Cardiac fibroblast (primary cell): Measurements from ENCODE around the gene ZCCHC7.

Source experiments
- DNase-seq, 2 donors: peaks; one replicate each; pipeline versions ENCODE4 v3.0.0 to v3.0.0-alpha.2; 2010; ENCODE audit warnings: low read depth in 2 of 2
- H3K4me3 ChIP-seq, 2 donors: replicated peaks in 1 of 2; 1 replicate in 1 of 2; 2 replicates in 1 of 2; pipeline ENCODE4 v1.5.1; 2011; ENCODE audit warnings: low read depth in 2 of 2, low read length in 2 of 2, mild to moderate bottlenecking in 2 of 2, moderate library complexity in 1 of 2
- TF ChIP-seq, protein P1 (sequence below): IDR thresholded peaks from one replicate; pipeline ENCODE4 v1.5.1; 2011; ENCODE audit warnings: low read depth, mild to moderate bottlenecking, low read length, inconsistent platforms

ZCCHC7 gene

DNA sequence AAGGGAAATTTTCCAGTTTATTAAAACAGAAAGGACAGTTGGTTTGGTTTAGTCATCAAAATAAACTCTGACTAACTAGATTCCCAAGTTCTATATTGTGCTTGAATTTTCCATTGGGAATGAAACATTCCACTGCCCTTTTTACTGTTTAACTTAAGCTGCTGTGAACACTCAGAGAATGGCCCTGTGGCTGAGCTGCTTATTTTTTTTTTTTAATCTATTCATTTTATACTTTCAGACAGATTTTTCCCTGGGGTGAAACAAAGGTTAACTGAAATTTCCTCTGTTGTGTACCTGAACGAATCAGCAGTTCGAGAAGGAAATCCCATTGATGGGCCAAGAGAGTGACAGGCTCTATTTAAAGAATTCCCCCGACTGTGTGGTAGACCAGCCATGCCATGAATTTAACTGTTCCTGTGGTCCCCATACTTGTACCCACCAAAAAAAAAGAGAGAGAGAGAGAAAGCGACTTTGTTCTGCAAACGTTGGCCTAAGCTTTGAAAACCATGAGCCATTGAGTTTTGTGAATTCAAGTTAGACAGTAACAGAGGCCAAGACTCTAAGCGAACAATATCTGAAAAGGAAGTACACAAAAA is 163.5 kb downstream of the ZCCHC7 start:
- H3K4me3 ChIP-seq, result no peak overlapping the region
- TF ChIP-seq, protein P1, sequence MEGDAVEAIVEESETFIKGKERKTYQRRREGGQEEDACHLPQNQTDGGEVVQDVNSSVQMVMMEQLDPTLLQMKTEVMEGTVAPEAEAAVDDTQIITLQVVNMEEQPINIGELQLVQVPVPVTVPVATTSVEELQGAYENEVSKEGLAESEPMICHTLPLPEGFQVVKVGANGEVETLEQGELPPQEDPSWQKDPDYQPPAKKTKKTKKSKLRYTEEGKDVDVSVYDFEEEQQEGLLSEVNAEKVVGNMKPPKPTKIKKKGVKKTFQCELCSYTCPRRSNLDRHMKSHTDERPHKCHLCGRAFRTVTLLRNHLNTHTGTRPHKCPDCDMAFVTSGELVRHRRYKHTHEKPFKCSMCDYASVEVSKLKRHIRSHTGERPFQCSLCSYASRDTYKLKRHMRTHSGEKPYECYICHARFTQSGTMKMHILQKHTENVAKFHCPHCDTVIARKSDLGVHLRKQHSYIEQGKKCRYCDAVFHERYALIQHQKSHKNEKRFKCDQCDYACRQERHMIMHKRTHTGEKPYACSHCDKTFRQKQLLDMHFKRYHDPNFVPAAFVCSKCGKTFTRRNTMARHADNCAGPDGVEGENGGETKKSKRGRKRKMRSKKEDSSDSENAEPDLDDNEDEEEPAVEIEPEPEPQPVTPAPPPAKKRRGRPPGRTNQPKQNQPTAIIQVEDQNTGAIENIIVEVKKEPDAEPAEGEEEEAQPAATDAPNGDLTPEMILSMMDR, result no peak
- DNase-seq, result peak; percentile 25 to 49

DNA sequence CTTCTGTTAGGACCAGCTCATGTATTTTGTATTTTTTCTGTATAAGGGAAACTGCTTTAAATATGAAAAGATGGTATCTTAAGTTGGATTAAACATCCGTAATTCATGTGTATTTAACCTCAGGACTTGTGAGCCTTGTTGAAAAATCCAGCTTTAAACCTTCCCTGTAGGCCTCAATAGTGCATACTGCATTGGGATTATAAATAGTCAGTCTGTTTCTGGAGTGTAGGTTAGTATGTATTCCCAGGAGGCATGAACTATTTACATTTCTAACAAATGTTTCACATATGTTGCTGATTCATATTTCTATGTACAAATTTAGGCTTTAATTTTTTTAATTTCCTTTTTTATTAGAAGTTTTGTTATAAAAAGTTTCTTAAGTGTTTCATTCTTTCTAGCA is 164.3 kb downstream of the ZCCHC7 start:
- peak in 1 of 2 donors; percentile 66 for DNase-seq
- TF ChIP-seq, protein P1, result no peak
- no peak overlapping the region for H3K4me3 ChIP-seq

- no peak for DNase-seq
- TF ChIP-seq, protein P1, result no peak
Measured at GRCh38 chr9:37286530-37287175, 166.3 kb downstream of the ZCCHC7 start.

GRCh38 chr9:37287317-37287716 is 166.9 kb downstream of the ZCCHC7 start:
- DNase-seq, result no peak
- TF ChIP-seq, protein P1, result no peak
- no peak overlapping the region for H3K4me3 ChIP-seq

More at GRCh38 chr9:37286530-37287175, 166.3 kb downstream of the ZCCHC7 start:
- no peak overlapping the region for H3K4me3 ChIP-seq

DNA sequence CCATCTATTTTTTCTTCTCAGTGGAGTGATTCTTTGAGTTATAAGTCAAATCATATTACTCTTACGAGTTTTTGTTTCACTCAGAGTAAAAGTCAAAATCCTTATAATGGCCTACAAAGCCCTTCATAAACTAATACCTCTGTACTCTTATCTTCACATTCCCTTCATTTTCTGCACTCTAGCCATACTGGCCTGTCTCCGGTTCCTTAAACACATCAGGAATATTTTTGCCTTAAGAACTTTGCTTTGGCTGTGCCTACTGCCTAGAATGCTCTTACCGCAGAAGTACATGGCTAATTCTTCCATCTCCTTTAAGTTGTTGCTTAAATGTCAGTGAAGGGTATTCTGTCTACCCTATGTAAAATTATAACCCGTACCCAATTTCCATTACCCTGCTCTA is 169.3 kb downstream of the ZCCHC7 start:
- no peak overlapping the region for H3K4me3 ChIP-seq
- TF ChIP-seq, protein P1, result no peak
- no peak for DNase-seq

DNA sequence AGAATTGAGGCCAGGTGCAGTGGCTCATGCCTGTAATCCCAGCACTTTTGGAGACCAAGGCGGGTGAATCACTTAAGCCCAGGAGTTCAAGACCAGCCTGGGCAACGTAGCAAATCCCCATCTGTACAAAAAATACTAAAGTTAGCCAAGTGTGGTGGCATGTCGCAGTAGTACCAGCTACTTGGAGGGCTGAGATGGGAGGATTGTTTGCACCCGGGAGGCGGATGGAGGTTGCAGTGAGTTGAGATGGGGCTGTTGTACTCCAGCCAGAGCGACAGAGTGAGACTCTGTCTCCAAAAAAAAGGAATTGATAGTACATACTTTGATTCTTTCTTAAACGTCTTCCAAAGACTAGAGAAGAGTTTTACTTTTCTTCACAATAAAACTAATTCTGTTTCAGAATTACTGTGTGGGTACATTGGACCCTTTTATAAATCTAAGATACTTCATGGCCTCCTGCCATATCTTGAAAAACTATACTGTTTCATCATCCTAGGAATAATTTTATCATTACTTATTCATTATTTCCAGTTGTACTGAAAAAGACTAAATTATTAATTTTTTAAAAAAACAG is 170.1 kb downstream of the ZCCHC7 start:
- TF ChIP-seq, protein P1, result no peak
- DNase-seq, result no peak
- H3K4me3 ChIP-seq, result peak overlapping the region in 1 of 2 donors; percentile 27
